Fibroblast of villous mesenchyme (primary cell): Measurements from ENCODE around the gene FAM222A. TPM values are rescaled to one million over a fixed set of nuclear protein-coding genes. Genes with fewer than 3 reads are reported as not detected.

Source experiments
- DNase-seq: peaks from one replicate; pipeline ENCODE4 v3.0.0-alpha.2; 2010; ENCODE audit warnings: low read depth
- H3K4me3 ChIP-seq: 2 replicates; pipeline ENCODE4 v1.5.1; 2011; ENCODE audit warnings: low read depth, mild to moderate bottlenecking, low read length
- total RNA-seq: library from RNA; depleted of rRNA; stranded (reverse); fragments of >200 nt; gene quantifications from 2 replicates; pipeline ENCODE4 v1.2.3, GENCODE V29; 2012
- TF ChIP-seq, protein P1 (sequence below): IDR thresholded peaks from 2 replicates; pipeline ENCODE4 v1.5.1; 2012; ENCODE audit warnings: low read depth, mild to moderate bottlenecking, low read length; ENCODE audit not compliant: insufficient read depth

FAM222A gene
- total RNA-seq, 1 donor, result 0.43 TPM

DNA sequence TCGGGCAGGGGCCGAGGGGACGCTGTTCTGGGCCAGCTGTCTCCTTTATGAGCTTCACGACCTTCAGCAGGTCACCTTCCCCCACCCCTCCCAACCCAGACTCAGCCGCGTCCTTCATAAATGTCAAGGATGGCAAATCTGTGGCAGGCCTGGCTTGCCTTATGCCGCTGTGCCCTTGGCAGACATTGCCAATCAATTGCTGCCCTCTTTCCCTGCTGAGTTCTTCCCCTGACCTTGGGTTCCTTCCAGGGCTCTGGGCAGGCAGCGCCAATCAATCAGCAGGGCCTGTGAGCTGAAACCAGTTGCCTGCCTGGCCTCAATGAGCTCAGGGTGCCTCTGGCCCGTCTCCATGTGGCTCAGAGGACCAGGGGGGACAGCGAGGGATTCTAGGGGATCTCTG lies 7.7 kb downstream of the FAM222A start:
- DNase-seq, result no peak
- H3K4me3 ChIP-seq, result no peak overlapping the region
- TF ChIP-seq, protein P1, sequence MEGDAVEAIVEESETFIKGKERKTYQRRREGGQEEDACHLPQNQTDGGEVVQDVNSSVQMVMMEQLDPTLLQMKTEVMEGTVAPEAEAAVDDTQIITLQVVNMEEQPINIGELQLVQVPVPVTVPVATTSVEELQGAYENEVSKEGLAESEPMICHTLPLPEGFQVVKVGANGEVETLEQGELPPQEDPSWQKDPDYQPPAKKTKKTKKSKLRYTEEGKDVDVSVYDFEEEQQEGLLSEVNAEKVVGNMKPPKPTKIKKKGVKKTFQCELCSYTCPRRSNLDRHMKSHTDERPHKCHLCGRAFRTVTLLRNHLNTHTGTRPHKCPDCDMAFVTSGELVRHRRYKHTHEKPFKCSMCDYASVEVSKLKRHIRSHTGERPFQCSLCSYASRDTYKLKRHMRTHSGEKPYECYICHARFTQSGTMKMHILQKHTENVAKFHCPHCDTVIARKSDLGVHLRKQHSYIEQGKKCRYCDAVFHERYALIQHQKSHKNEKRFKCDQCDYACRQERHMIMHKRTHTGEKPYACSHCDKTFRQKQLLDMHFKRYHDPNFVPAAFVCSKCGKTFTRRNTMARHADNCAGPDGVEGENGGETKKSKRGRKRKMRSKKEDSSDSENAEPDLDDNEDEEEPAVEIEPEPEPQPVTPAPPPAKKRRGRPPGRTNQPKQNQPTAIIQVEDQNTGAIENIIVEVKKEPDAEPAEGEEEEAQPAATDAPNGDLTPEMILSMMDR, result no peak

DNA sequence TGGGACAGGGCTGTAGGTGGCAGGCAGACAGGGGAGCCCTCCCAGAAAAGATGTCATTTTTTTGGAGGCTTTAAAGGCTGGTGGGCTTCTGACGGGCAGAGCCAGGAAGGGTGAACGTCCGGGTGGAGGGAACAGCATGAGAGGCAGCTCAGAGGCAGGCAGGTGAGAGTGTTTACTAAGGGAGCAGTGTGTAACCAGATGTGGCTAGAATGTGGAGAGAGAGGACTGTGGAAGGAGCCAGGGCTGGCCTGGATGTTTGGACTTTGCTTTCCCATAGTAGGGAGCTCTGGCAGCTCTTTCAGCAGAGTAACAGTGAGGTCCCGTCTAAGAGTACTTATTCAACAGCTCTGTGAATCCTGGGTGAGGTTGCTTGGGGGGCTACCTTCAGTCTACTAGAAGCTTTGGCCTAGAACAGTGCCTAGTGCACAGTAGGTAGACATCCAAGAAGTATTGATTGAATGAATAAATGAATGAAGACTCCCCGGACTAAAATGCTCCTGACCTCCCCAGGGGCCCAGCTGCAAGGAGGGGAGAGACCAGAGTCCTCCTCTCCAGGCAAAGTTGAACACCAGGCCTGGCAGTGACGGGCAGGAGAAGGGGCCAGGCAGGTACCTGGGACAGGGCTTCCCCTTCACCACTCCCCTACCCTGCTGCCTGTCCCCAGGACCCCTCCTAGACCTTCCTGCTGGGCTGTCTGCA lies 8.5 kb downstream of the FAM222A start:
- no peak for DNase-seq
- no peak overlapping the region for H3K4me3 ChIP-seq
- TF ChIP-seq, protein P1, result no peak

DNA sequence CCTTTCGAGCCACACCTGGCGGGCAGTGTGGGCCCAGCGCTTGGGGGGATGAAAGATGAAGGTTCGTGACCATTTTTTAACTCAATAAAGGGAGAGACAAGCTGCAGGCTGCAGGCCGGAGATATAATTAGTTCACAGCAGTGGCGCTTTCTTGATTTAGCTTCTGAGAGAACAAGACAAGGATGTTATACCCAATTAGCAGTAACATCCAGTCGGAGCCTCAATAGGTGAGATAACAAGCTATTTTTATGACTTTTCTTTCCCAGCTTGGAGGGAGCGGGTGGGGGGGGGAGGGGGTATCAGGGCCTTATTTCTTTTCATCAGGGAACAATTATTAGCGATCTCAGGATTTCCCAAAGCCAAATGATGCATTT lies 9.1 kb downstream of the FAM222A start:
- DNase-seq, result no peak
- TF ChIP-seq, protein P1, result no peak
- no peak overlapping the region for H3K4me3 ChIP-seq

DNA sequence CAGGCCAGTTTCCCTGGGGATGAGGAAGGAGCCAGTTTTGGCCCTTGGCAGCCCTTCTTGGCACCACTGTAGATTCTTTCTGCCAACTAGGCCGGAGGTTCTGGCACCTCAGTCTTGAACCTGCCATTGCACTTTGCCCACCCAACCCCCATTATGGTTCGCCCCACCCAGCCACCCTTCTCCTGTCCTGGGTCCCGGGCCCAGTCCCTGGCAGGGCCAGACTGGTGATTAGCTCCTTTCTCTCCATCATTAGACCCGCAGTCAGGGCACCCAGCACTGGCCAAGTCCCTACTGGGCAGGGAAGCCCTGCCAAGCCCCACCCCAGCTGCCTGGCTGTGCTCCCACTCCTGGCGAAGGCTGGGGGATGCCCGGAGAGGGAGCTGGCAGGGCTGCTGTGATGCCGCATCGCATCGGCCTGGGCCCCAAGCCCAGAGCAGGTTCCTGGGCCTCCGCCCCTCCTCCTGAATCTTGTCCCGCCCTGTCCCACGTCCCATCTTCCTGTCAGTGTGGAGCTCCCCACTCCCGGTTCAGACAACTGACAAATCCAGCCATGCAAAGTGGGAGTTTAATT lies 9.8 kb downstream of the FAM222A start:
- TF ChIP-seq, protein P1, result no peak
- no peak overlapping the region for H3K4me3 ChIP-seq
- DNase-seq, result no peak

DNA sequence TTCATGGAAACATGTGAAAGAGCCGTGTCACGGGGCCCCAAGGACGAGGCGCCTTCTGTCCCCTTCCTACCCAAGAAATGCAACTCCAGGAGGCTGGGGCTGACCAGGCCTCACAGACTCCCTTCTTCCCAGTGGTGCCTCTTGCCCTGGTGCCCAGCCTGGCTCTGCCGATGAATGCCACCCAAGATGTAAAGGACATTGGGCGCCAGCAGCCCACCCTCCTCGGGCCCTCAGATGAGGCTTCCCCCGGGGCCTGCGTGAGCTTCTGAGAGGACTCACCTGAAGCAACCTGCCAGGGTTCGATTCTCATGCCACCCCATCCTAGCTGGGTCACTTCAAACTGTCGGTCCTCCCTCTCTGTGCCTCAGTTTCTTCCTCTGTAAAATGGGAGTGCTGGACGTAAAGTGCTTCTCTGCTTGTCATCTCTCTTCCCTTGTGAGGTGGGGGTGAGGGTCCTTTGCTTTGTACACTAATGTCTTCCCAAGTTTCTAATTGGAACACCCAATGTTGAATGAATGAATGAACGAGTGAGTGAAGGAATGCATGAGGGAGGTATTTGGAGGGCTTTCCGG lies 10.8 kb downstream of the FAM222A start:
- H3K4me3 ChIP-seq, result no peak overlapping the region
- TF ChIP-seq, protein P1, result no peak
- DNase-seq, result no peak

DNA sequence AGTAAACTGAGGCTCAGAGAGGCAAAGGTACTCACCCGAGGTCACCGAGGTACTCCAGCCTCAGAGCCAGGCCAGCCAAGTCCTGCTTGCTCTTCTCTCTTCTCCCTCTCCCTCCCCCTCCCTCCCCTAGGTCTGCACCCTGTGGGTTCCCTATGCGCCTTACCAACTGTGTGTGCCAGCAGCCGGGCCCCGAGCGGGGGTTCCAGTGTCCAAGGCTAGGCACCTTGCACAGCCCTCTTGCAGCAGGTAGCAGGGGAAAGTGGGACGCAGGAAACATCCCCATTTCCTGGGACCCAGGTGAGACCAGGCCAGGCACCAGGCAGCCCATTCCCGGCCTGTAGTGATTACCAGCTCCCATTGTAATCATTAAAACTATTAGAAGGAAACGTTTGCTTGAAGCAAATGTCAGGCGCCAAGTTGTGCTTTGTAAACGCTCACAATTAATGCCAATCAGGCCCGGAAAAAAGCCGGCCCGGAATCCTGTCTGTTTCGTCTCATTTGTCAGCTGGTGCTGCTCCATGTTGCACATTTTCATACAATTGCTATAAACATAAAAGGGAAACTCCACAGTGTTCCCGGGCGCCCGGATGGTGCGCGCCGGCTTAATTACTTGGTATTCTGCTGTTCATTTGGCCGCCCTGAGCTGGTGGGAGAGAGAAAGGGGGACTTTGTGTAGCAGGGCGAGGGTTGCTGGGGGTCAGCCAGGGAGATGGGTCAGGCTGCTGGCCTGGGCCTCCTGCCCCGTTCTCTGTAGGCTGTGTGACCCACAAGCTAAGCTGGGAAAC lies 11.9 kb downstream of the FAM222A start:
- TF ChIP-seq, protein P1, result no peak
- no peak overlapping the region for H3K4me3 ChIP-seq
- DNase-seq, result no peak
